Measurements from ENCODE around the gene ARAP3. TPM values are rescaled to one million over a fixed set of nuclear protein-coding genes. Genes with fewer than 3 reads are reported as not detected.

The ARAP3 gene
- total RNA-seq, 1 donor from 2014 or later, result 8.3 TPM

GRCh38 chr5:141704782-141705297 is 22.8 kb upstream of the ARAP3 start:
- intact Hi-C loops (cut with micrococcal nuclease), result loop anchor here (5.0 kb wide), 1 partner anchor 107 kb away; no protein-coding TSS in a partner anchor

DNA sequence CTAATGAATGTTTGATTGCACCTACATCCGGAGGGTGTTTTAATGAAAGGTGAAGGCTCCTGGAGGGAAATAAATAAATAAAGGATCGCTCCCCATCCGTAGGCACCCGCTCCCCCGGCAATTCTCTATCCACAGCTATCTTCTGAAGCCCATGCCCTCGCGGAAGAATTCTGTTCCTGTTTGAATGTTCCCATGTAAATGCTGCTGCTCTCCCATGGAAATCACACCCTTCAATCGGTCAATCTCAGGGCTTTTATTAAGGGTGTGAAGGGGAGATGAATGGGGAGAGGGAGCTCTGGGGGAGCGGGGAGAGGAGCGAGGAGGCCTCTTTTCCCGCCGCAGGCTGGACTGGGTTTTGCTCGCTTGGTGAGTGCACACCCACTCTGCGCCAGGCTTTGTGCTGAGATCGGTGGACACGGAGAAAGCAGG is 21.1 kb upstream of the ARAP3 start:
- intact Hi-C loops (cut with micrococcal nuclease), result loop anchor here (2.0 to 5.0 kb wide), 2 partner anchors 109 to 266 kb away; partner anchors contain the start of gene RNF14

- intact Hi-C loops (cut with micrococcal nuclease), result loop anchor here (1.0 to 5.0 kb wide), 7 partner anchors 111 to 267 kb away; partner anchors contain the start of genes DELE1 and RNF14
Measured at GRCh38 chr5:141701360-141702119, 19.5 kb upstream of the ARAP3 start.

- intact Hi-C loops (cut with micrococcal nuclease), result no loop called here
Measured at GRCh38 chr5:141697586-141697985, 15.6 kb upstream of the ARAP3 start.

- intact Hi-C loops (cut with micrococcal nuclease), result no loop called here
Measured at GRCh38 chr5:141696431-141696830, 14.4 kb upstream of the ARAP3 start.

DNA sequence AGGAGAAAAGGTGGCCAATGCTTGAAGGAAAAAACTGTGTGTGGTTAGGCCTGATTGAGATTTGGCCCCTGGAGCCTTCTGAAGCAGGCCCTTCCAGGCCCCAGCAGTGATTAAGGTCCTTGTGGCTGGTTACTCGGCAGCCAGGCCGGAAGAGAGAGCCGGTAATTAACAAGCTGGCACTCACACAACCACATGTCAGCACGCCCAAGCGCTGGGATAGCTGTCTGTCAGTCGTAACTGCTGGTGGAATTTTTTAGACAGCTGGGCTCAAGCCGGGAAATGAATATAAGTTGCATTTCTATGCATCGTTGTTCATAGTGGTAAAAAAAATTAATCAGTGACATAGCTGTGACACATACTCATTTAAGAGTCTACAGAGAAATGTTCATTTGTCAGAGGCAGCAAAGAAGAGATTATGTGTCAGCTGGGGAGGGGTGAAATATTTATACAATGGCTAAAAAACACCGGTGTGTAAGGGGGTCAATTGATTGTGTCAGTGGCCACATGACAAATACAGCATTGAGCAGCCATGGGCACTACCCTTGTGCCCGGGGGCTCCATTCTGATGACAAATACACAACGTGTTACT is 13.7 kb upstream of the ARAP3 start:
- intact Hi-C loops (cut with micrococcal nuclease), result no loop called here

DNA sequence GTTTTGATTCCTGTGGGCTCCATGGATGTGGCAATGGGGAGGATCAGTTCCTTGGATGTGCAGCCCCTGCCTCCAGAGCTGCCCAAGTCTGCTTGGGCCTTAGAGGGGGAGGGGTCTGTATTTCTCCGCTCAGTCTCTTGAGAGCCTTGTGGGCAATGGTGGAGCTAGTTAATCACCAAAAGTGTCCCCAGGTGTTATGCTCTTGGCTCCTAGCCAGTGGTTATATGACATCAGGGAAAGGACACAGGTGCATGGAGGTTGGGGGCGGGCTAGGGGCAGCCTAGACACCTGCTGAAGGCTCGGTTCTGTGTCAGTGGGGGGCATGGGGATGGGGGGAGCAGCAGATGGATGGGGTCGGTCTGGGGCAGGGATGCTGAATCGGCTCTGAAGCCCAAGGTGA is 12.4 kb upstream of the ARAP3 start:
- intact Hi-C loops (cut with micrococcal nuclease), result no loop called here

DNA sequence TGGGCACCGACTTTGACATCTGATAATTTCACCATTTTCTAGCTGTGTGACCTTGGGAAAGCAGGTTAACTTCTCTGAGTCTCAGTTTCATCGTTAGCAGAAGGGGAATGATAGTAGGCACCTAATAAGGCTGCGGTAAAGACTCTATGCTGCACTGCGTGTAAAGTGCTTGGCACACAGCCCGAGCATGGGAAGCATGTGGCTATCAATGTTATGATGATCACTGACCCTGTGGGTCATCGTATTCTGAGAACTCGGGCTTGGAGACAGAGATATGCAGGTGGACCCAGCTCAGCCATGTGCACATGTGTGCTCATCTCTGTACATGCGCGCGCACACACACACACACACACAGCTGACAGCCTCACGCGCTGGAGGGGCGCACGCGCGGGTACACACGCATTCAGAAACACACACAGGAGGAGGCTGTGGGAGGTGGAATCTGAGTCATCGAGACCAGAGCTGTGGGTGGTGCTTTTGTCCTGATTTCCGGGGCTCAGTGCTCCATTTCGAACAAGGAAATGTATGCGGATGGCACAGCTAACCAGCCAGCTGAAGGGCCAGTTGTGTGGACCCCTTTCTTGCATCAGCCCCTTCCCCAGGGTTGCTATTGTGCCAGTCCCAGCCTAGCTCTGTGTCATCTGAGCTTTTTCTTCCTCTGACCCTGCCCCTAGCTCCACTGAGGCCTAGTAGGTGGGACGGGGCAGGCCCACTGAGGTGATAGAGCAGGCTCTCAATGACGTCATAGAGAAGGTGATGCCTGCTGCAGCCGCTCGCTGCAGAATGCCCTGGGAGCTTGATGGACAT is 11.1 kb upstream of the ARAP3 start:
- intact Hi-C loops (cut with micrococcal nuclease), result loop anchor here (1.0 to 2.0 kb wide), 14 partner anchors 10 to 1006 kb away; partner anchors contain the start of genes HDAC3, RELL2 and RNF14

GRCh38 chr5:141692533-141692888 is 10.5 kb upstream of the ARAP3 start:
- intact Hi-C loops (cut with micrococcal nuclease), result loop anchor here (1.0 to 2.0 kb wide), 14 partner anchors 9 to 1007 kb away; partner anchors contain the start of genes HDAC3, RELL2 and RNF14

DNA sequence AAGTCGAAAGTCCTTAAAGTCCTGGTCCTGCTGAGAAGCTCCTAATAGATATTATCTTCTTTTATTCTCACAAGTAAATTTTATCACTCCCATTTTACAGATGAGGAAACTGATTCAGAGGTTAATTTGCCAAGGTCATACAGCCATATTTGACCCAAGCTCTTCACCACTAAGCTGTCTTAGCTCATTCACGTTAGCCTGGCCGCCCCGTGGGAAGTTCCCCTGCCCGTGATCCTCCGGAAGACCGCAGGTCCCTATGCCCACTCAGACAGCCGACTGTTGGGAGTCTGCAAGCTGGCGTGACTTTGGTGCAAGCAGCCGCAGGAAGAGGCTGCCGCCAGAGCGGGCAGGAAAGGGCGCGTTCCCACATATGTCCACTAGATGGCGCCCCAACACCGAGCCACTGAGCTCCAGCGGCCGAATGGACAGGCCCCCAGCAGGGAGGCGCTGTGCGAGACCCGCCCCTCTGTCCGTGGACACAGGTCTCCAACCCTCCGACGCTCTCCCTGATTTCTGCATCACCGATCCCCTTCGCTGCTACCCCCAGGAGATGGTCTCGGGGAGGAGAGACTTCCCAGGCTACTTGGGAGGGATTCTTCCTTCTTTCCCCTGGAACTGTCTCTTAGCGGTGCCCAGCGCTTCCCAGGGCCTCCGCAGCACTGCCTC is 10.0 kb upstream of the ARAP3 start:
- intact Hi-C loops (cut with micrococcal nuclease), result loop anchor here (1.0 to 2.0 kb wide), 14 partner anchors 9 to 1007 kb away; partner anchors contain the start of genes HDAC3, RELL2 and RNF14

GRCh38 chr5:141691286-141691866 is 9.3 kb upstream of the ARAP3 start:
- intact Hi-C loops (cut with micrococcal nuclease), result no loop called here

- intact Hi-C loops (cut with micrococcal nuclease), result loop anchor here (10.0 kb wide), 1 partner anchor 678 kb away; no protein-coding TSS in a partner anchor
Measured at GRCh38 chr5:141686648-141687416, 4.8 kb upstream of the ARAP3 start.

DNA sequence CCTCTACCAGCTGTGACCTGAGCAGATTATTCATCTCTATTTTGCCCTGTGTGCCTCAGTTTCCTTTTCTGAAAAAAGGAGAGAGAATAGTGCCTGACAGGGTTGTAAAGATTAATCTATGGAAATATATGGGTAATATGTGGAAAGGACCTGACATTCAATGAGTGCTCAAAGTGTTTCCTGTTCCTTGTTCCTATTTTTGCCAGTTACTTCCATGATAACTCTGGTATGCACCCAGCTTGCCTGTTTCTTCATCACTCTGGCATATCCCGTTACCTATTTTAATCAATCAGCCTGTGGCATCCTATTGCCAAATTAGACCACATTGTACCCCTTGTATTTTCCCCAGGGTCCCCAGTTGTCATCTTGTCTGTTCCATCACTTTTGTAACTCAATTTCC is 3.6 kb upstream of the ARAP3 start:
- intact Hi-C loops (cut with micrococcal nuclease), result loop anchor here (10.0 kb wide), 1 partner anchor 679 kb away; no protein-coding TSS in a partner anchor

GRCh38 chr5:141683596-141684141 is 1.6 kb upstream of the ARAP3 start:
- intact Hi-C loops (cut with micrococcal nuclease), result loop anchor here (1.0 to 10.0 kb wide), 3 partner anchors 9 to 681 kb away; partner anchors contain the start of genes HDAC3 and RELL2

- intact Hi-C loops (cut with micrococcal nuclease), result loop anchor here (5.0 to 10.0 kb wide), 2 partner anchors 44 to 684 kb away; partner anchors contain the start of genes HDAC3 and RELL2
Measured at GRCh38 chr5:141681295-141681694, 735 bp downstream of the ARAP3 start.

DNA sequence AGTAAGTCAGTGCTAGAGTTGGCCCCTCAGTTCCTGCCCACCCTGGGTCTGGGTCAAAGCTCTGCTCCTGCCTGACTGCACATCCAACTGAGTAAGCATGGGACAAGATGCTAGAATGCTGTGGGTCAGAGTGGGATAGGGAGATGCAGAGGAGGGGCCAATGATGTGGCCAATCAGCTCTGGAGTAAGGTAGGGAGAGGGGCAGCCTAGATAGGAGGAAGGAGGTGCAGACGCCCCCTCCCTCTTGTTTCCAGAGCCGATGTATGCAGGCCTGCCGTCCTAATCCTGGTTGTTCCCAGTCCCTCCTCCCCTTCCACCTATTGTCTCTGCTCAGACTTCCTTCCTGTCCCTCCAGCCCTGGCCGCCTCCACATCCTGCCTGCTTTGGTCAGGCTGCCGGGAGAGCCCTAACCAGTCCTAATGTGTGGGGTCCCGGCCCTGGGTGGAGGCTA is 1.3 kb downstream of the ARAP3 start:
- intact Hi-C loops (cut with micrococcal nuclease), result loop anchor here (5.0 to 10.0 kb wide), 2 partner anchors 43 to 684 kb away; partner anchors contain the start of genes HDAC3 and RELL2

DNA sequence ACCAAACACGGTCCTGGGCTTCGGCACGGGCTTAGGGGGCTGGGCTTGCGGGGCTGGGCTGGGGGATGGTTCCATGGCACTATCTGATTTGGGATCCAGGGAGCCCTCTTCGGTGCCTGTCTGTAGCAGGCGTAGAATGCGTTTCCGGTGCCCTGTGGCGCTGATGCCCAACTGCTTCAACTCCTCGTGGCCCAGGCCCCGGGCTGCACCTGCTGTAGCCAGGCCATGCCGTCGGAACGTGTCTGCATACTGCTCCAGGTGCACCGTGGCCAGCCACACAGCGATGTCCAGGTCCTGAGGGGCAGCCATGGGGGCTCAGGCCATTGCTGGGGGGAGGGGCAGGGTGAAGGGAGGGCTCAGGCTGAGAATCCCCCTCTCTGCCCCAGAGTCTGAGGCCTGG is 1.9 kb downstream of the ARAP3 start:
- intact Hi-C loops (cut with micrococcal nuclease), result loop anchor here (5.0 to 10.0 kb wide), 2 partner anchors 43 to 685 kb away; partner anchors contain the start of genes HDAC3 and RELL2

- intact Hi-C loops (cut with micrococcal nuclease), result no loop called here
Measured at GRCh38 chr5:141677415-141677814, 4.6 kb downstream of the ARAP3 start.

DNA sequence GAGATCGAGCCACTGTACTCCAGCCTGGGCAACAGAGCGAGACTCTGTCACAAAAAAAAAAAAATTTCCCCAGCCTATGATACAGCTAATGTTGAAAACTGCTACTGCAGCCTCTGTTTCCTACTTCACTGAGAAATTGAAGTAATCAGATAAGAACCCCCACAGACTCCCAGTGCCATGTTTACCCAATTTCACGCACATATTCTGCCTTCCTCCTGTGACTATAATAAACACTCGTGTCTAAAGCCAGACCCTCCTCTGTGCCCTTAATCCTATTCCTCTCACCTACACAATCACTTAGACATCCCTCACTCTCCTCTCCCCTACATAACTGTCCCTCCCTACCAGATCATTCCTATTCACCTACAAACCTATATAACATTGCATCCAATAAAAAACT is 6.4 kb downstream of the ARAP3 start:
- intact Hi-C loops (cut with micrococcal nuclease), result no loop called here

All from T-helper 1 cell treated with Interleukin-12 subunit alpha and Interleukin-12 subunit beta and Interleukin-4 antibody, amounts not matched to agents 30 ng/mL and 1 ng/mL, for 36 hours (primary cell).